Mesothelial cell of epicardium (in vitro differentiated cells): Measurements from ENCODE around the gene SH3BGRL3. TPM values are rescaled to one million over a fixed set of nuclear protein-coding genes. Genes with fewer than 3 reads are reported as not detected.

Source experiments
- DNase-seq, 2 experiments: peaks; one replicate each; pipeline ENCODE4 v3.0.0; 2021; ENCODE audit warnings: low spot score in 2 of 2; ENCODE audit not compliant: unreplicated experiment in 2 of 2
- H3K27ac Mint-ChIP-seq: 2 replicates; pipeline ENCODE4 v1.8.0; 2021; ENCODE audit warnings: mixed read lengths
- H3K27me3 Mint-ChIP-seq: 2 replicates; pipeline ENCODE4 v1.8.0; 2021; ENCODE audit warnings: low read depth, mixed read lengths
- H3K36me3 Mint-ChIP-seq: 2 replicates; pipeline ENCODE4 v1.8.0; 2021; ENCODE audit warnings: mixed read lengths
- H3K4me1 Mint-ChIP-seq: 2 replicates; pipeline ENCODE4 v1.8.0; 2021; ENCODE audit warnings: mixed read lengths
- H3K4me3 Mint-ChIP-seq: 2 replicates; pipeline ENCODE4 v1.8.0; 2021; ENCODE audit warnings: mild to moderate bottlenecking, moderate library complexity, mixed read lengths
- H3K9me3 Mint-ChIP-seq: 2 replicates; pipeline ENCODE4 v1.8.0; 2021; ENCODE audit warnings: mixed read lengths
- CTCF ChIP-seq: fragments of 200-600 bp; sonication (generic); IDR thresholded peaks from one replicate; pipeline ENCODE4 v1.5.0; 2021; ENCODE audit warnings: antibody characterized with exemption; ENCODE audit not compliant: unreplicated experiment
- total RNA-seq: library from RNA; stranded (reverse); gene quantifications from 3 replicates; pipeline ENCODE4 v1.2.1, GENCODE V29; 2021

Gene SH3BGRL3
- total RNA-seq, 1 donor from 2014 or later: 35.6 TPM

- TF ChIP-seq CTCF: no peak
- DNase-seq: no peak
- no peak overlapping the region for H3K27ac Mint-ChIP-seq
- H3K4me1 Mint-ChIP-seq: peaks cover 6% of the 10 kb centered on the region
- peaks cover 7% of the 10 kb centered on the region for H3K27me3 Mint-ChIP-seq
- no peaks in the 10 kb centered on the region for H3K9me3 Mint-ChIP-seq
- no peak overlapping the region for H3K4me3 Mint-ChIP-seq
- peaks cover 2% of the 10 kb centered on the region for H3K36me3 Mint-ChIP-seq
Measured at GRCh38 chr1:26330276-26330675, 50.4 kb downstream of the SH3BGRL3 start.

Other genes with a start within 250 kb of the SH3BGRL3 start
- 9.2 to 10.7 TPM (median 10.3 TPM) in 3 replicates for gene SLC30A2, start 234.0 kb upstream of the SH3BGRL3 start, total RNA-seq
- gene TRIM63, start 212.5 kb upstream of the SH3BGRL3 start, total RNA-seq: 1.4 to 1.9 TPM (median 1.7 TPM) in 3 replicates
- 18.3 to 19.4 TPM (median 19.1 TPM) in 3 replicates for gene PDIK1L, start 168.3 kb upstream of the SH3BGRL3 start, total RNA-seq
- gene FAM110D, start 121.0 kb upstream of the SH3BGRL3 start, total RNA-seq: 0.58 to 0.84 TPM (median 0.69 TPM) in 3 replicates
- not detected in 3 replicates for gene C1orf232, start 111.1 kb upstream of the SH3BGRL3 start, total RNA-seq
- gene ZNF593, start 110.2 kb upstream of the SH3BGRL3 start, total RNA-seq: 27.1 to 28.7 TPM (median 28.6 TPM) in 3 replicates
- gene ZNF593OS, start 108.3 kb upstream of the SH3BGRL3 start, total RNA-seq: not detected in 3 replicates
- gene CNKSR1, start 102.6 kb upstream of the SH3BGRL3 start, total RNA-seq: 50.2 to 53.9 TPM (median 52.2 TPM) in 3 replicates
- gene CATSPER4, start 89.5 kb upstream of the SH3BGRL3 start, total RNA-seq: 0.27 to 0.38 TPM (median 0.29 TPM) in 3 replicates
- 18.2 to 22.7 TPM (median 20.3 TPM) in 3 replicates for gene CEP85, start 45.9 kb upstream of the SH3BGRL3 start, total RNA-seq
- gene UBXN11, start 26.6 kb downstream of the SH3BGRL3 start, total RNA-seq: 28.3 to 29.6 TPM (median 29.6 TPM) in 3 replicates
- 1.1 to 1.9 TPM (median 1.6 TPM) in 3 replicates for gene CD52, start 37.9 kb downstream of the SH3BGRL3 start, total RNA-seq
- gene CRYBG2, start 74.0 kb downstream of the SH3BGRL3 start, total RNA-seq: 9.4 to 10.9 TPM (median 10.3 TPM) in 3 replicates
- gene ZNF683, start 92.7 kb downstream of the SH3BGRL3 start, total RNA-seq: not detected in 3 replicates
- 0.09 TPM in 1 of 3 replicates, not detected in the others for gene LIN28A, start 130.7 kb downstream of the SH3BGRL3 start, total RNA-seq
- gene DHDDS, start 152.2 kb downstream of the SH3BGRL3 start, total RNA-seq: 47.5 to 52.0 TPM (median 49.5 TPM) in 3 replicates
- 466 to 497 TPM (median 481 TPM) in 3 replicates for gene HMGN2, start 192.4 kb downstream of the SH3BGRL3 start, total RNA-seq
- 18.1 to 20.2 TPM (median 19.4 TPM) in 3 replicates for gene RPS6KA1, start 249.7 kb downstream of the SH3BGRL3 start, total RNA-seq